Measurements from ENCODE around the gene ZNF76. TPM values are rescaled to one million over a fixed set of nuclear protein-coding genes. Genes with fewer than 3 reads are reported as not detected.

Gene ZNF76
- total and polyA plus RNA-seq, 2 of the 8 experiments (the other 6 are each of a cell fraction or from before 2014, with no cell fraction given): 17.9 to 23.9 TPM

GRCh38 chr6:35242486-35242885 lies 17.0 kb upstream of the ZNF76 start (continued):
- TF ChIP-seq BRCA1 (IDR thresholded peaks at IDR 0.05; ENCODE audit: low read depth, low read length): no peak
- TF ChIP-seq TAF1 (IDR thresholded peaks at IDR 0.05; ENCODE audit: low read depth, low read length): no peak
- TF ChIP-seq TAF7 (optimal IDR thresholded peaks at IDR 0.05; ENCODE audit: borderline replicate concordance, low read depth, low read length): no peak
- no peak for TF ChIP-seq EZH2 (IDR thresholded peaks at IDR 0.05; ENCODE audit: low read depth, low read length, severe bottlenecking)
